ENCODE data around the gene SLC51B.
"Not testable (repeated sequence)": the region's sequence is repeated elsewhere in the genome, so short reads cannot be mapped to it uniquely, and the experiment has no call there.

The SLC51B gene

DNA sequence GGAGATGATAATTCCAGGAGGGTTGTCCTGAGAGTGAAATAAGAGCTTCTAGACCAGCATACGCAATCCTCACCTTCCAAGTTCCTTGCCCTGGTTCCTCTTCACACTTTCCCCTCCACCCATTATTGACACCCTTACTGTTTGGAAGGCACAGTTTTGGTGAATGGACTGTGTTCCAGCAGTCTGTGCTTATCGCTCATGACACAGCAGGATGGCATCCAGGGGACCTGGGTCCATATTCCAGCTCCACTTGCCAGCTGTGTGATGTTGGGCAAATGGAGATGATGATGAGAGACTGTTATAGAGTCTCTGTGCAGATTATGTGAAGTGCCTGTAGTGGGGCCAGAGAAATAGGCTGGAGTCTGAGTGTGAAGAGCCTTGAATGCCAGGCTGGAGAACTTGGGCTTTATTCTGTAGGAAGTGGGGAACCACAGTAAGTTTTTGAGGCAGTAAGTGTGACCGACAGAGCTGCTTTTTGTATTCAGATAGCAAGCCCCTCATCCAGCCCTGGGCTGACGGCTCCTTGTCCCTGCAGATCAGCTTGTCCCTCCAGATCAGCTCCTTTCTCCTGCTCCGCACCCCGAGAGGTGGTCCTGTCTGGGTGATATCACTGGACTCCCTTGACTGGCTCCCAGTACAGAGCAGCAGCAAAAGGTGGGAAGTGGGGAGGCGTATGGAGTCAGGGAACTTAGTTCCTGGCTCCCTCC lies 39.5 kb downstream of the SLC51B start:
- no peak for DNase-seq (ENCODE audit: low read depth)

DNA sequence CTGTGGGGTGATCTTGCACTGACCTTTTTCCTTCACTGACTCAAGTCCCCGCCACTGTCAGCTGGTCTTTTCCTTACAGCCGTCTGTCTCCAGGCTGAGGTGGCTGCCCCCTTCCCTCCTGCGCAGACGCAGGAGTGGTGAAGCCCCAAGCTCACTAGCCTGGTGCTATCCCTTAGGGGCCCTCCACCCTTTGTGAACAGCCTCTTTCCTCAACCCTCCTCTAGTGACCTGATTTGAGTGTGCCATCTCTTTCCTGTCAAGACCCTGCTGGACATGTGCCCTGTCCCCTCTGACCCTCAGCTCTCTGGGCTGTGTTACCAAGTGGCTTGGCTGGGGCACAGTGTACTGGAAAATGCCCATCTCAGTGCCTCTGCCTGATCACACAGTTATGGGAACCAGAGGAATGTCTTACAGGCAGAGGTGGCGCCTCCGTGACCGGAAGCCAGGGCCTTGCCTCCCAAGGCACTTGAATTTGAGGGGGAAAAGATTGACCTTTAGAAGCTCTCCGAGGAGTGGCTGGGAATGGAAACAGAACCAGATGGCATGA lies 40.1 kb downstream of the SLC51B start:
- no peak for DNase-seq (ENCODE audit: low read depth)

DNA sequence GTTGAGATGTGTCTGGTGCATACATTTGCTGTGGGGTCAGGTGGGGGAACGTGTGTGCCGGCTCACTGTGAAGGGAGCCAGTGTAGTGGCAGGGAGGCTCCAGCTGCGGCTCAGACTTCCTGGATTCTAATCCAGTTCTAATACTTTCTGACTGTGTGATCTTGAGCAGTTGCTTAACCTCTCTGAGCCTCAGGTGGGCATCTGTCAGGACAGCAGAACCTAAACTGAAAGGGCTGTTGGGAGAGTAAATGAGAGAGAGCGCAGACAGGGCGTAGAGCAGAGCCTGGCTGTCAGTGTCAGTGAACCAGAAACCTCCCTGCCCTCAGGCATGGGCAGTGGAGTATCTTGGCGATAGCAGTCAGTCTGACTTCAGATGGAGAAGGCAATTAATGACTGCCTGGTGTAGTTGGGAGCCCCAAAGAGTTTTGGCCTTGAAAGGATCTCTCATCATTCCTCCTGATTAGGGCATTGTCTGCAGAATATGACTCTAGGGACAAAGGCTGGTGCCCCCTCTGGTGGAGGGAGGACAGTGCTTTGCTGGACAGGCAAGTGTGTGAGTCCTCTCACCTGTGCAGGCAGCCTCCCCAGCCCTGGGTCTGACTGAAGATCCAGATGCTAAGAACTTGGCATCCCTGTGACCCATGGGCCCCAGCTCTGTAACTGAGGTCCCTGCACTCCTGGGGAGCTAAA lies 40.9 kb downstream of the SLC51B start:
- DNase-seq (ENCODE audit: low read depth): no peak

DNA sequence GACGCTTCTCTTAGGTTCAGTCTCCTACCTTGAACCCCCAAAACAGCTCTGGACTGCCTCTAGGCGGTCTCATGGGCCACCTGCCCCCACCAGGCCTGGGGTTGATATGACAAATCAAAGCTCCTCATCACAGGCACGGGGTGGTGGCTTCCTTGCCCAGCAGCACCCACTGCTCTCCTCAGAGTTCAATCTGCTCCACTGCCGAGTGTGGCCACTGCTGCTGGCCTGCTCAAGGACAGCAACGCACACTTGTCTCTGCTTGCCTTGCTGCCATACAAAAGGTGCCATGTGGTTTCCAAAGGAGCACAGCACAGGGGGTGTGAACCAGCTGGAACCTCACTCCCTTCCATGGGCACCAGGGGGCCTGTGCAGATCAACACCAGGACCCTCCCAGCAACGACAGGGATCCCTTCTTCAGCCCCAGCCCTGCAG lies 41.5 kb downstream of the SLC51B start:
- no peak for DNase-seq (ENCODE audit: low read depth)

DNA sequence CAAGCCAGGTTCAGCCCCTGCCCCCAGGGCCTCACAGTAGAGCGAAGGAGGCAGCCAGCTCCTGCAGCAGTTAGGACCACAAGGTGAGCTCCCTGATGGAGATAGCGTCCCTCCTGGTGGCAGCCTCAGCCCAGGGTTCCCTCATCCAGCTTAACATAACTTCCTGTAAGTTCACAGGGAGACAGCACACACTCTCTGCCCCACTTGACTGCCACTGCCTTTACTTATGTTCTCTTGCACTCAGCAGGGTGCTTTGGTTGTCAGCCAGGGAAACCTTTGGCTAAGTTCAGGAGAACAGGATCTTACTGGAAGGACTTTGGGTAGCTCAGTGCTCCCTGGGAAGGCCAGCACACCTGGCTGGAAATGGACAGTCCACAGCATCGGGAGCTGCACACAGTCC lies 42.2 kb downstream of the SLC51B start:
- no peak for DNase-seq (ENCODE audit: low read depth)

DNA sequence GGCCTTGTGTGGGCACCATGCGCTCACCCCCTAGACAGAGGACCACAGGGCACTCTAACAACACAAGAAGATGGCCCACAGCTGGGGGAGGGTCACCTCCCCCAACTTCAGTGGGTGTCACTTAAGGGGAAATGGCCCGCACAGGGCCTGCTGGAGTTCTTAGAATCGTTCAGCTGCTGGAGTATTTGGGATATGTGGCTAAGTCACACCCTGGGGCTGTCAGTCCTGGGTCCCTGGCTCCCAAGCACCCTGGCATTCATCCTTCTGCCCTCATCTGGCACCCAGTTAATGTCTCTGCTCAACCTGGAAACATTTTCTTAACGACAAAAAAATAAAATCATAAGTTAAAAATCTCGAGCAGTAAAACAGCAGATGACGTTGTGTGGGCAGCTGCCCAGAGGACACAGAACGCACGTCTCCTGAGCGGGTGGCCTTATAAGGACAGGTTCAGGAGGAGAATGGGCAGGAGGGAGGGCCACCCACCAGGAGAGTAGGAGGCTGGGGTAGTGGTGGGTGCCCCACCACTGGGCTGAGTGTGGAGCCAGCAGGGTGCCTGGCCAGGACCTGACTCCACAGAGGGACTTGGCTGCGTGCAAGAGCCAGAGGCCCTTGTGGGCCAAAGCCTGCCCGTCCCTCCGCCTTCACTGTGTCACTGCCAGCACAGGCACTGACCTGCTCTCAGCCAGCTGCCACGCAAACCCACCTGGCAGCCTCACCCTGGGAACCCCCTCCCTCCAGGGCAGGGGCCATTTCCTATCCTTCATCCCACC lies 42.9 kb downstream of the SLC51B start:
- no peak for DNase-seq (ENCODE audit: low read depth)

DNA sequence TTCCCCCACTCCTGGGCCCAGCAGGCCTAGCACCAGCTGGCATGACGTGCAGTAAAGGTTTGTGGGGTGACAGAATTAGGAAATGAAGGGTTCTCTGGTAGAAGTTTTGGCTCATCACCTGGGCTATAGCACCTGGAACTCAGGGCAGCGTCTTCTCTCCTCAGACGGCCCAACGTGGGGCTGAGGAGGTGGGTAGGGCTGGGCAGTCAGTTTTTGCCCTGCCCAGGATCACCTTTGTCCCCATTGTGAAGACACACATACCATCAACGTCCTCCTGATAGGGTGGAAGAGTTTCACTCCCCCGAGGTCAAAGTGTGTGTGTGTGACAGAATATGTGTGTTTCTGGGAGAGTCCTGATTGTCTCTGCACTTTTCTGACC lies 43.4 kb downstream of the SLC51B start:
- no peak for DNase-seq (ENCODE audit: low read depth)

DNA sequence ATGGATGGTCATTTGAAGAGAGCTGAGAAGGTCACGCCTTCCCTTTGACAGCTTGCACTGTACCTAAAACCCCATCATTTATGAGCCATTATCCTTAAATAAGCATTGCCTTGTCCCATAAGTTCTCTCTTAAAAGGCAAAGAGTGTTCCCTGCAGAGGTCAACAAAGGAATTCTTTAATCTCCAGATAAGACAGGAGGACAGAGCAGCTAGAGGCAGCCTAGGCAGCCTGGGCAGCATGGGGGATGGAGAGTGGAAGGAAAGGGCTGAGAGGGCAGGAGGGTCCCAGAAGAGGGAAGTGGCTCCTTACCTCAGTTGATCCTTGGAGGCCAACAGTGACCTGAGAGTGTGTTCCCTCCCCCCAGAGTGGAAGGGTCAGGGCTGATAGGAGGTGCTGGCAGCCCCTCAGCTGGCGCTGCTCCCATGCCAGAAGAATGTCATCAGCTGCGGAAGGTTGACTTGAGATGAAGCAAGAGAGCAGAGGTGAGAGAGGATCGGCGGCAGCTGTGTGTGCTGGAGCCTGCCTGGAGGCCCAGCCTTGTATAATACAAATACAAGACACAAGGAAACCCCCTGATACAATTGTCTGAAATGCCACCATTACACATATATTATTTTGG lies 44.1 kb downstream of the SLC51B start:
- DNase-seq (ENCODE audit: low read depth): no peak

DNA sequence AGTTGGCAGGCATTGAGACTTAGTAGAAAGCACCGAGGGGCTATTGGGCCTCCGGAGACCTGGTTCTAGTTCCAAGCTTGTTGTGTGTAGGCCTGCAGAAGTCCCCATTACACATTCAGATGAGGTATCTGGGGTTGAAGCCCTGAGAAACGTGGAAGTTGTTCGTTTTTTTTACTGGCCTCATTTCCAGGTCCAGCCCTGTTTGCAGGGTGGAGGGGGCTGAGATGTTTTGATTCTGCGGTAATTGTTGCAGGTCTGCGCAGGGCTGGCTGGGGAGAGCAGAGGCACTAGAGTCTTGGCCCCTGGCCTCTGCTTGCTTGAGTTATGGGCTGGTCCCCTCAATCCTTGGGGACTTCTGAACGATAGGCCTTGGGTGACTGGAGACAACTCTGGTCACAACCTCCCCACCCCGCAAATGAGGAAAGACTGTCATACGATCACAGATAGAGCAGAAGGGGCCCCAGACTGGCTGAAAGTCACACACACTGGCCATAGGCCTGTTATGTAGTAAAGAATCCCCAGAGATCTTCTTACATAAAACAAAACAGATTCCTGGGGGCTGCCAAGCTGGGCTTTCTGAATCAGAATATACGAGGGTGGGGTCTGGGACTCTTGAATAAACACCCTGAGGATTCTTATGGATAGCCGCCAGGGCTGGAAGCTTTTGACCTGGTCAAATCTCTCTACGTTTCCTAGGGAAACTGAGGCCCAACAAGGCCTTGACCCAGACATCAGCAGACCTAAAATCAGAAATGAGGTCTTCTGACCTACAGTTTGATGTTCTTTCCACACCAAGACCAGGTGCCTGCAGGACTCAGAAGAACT lies 47.0 kb downstream of the SLC51B start:
- no peak for DNase-seq (ENCODE audit: low read depth)

DNA sequence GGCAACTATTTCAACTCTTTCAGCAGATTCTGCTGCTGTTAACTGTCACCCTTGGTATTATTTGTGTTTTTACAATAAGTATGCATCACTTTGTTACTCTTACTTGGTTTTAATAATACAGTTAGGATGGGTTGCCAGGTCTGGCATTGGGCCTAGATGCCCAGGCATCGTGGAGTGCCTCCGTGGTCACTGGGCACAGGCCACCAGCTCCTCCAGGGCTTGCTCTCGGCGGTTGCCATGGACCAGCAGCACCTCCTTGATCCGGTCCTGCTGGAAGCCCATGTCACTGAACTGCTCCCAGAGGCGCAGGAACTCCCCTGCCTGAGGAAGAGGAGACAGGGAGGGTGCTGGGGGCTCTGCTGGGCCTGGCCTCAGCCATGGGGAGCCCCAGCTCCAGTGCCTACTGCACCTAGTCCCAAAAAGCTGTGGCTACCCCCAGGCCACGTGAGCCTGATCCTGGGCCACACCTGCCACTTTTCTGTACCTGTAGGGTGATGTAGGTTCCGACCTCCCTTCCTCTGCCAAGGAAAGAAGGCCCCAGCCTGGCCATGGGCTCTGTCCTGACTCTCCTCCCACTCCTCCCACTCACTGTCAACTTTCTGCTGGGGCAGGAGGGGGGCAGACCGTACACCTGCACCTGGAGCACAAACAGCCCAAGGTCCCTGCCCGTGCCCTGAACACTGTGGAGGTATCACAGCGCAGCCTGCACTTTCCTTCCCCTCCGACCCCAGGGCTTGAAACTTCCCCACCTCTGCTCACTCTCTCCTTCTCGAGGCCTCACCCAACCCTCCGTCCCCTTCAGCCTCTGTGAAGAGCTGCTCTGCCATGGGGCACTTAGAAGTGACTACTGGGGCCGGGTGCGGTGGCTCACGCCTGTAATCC lies 48.0 kb downstream of the SLC51B start:
- no peak for DNase-seq (ENCODE audit: low read depth)

DNA sequence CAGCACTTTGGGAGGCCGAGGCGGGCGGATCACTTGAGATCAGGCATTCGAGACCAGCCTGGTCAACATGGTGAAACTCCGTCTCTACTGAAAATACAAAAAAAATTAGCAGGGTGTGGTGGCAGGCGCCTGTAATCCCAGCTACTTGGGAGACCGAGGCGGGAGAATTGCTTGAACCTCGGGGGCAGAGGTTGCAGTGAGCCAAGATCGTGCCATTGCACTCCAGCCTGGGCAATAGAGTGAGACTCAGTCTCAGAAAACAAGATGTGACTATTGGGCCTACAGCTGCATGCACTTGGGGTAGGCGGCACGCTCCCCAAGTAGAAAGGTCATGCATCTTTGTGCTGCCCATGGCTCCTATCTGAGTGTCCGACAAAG lies 48.6 kb downstream of the SLC51B start:
- not testable (repeated sequence) for DNase-seq (ENCODE audit: low read depth)

DNA sequence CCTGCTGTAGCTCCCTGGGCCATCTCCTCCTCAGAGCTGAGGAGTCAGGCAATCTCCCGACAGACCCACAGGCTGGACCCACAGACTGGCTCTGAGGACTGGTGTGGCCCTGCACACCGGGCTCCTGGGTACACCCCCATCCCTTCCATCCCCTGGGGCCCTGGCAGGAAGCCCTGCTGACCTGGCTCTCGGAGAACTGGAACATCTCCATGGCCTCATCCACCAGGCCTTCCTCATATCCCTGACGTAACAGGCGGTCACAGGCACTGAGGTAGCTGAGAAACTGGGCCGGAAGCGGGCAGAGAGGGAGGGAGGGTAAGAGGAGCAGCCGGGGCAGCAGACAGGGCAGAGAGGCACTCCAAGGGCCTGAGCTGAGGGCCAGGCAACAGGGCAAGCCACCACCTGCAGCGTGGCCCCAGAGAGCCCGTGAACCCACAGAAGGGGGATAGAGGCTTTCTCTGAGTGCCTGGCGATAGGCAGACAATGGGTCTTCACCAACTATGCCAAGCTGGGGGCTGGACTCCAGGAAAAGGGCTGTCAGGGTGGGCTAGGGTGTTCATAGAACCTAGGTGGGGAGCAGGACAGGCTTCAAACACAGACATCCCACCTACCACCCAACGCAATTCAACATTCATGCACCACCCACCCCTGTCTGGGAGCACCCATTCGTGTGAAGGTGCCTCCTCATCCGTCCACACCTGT lies 49.3 kb downstream of the SLC51B start:
- no peak for DNase-seq (ENCODE audit: low read depth)

DNA sequence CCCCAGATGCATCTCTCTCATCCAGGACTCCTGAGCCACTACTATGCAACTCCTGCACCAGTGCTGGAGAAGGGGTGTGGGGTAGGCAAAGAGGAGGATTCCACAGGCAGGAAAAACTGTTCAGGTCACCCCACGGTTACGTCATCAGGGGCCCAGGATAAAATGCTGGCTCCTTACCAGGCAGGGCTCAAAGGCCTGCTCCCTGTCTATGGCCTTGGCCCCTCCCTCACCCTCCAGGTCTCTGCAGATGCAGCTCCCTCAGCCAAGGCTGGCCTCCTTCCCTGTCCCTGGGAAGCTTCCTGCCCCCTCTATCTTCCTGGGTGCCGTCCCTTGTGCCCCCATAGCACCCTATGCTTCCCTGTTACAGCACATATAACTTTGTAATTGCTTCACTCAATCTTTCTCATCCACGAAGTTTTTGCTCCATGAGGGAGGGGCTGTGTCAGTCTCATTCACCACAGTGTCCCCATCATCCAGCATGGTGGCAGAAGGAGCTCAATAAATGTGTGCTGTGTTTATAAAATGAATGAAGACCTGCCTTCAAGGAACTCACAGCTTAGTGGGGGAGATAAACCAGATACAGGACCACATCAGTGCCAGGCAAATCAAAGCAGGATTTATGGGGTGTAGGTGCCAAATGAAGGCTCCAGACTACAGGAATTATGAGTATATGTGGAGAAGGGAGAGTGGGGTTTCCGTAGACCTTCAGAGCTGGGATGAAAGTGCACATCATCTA lies 50.0 kb downstream of the SLC51B start:
- DNase-seq (ENCODE audit: low read depth): no peak

DNA sequence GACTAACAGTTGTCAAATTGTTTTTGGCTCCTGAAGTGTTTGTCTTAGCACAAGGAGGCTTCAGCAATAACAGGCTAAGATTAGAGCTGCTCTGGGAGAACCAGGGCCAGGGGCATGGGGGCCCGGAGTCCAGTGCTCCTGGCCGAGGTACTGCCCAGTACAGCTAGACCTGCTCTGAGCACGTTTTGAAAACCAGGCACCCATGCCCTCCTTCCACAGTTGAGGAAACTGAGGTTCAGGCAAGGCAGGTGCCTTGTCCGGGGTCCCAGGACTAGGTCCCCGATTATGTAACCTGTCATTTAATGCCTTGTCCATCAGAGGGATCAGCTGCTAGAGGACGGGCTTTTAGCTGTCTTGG lies 50.5 kb downstream of the SLC51B start:
- DNase-seq (ENCODE audit: low read depth): no peak

DNA sequence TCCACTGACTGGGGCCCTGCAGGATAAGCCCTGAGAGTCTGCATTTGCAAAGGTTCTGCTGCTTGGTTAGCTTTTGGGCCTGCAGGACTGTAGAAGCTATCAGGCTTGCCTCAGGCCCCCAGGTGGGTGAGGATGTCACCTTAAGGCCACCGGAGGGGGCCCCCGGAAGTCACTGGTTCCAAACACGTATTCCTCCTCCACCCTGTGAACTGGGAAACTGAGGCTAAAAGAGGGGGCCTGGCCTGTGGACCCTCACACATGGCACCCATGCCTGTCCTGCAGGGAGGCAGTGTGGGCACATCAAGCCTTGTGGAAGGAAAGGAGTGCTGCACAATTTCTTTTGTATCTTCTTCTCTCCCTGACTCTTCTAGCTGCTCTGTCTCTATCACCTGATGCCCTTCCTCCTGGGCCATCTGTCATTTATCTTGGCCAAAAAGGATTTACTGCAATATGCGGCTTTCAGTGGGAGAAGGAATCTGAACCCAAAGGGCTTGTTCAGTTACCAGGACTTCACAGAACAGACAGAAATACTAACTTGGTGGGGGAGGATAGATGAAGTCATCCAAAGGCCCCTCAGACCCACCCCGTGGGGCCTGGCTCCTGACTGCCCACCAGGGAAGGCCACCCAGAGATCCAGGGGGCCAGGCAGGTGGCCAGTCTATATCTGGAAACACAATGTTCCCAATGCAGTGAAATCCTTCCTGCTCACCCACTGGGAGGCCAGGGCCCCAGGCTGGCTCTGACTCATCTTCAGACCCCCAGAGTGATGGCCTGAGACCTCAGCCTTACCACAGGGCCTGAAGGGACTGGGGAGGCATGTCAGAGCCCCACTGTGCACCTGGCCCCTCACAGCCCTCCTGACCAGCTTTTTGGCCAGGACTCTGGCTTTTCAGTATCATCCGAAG lies 51.5 kb downstream of the SLC51B start:
- no peak for DNase-seq (ENCODE audit: low read depth)

DNA sequence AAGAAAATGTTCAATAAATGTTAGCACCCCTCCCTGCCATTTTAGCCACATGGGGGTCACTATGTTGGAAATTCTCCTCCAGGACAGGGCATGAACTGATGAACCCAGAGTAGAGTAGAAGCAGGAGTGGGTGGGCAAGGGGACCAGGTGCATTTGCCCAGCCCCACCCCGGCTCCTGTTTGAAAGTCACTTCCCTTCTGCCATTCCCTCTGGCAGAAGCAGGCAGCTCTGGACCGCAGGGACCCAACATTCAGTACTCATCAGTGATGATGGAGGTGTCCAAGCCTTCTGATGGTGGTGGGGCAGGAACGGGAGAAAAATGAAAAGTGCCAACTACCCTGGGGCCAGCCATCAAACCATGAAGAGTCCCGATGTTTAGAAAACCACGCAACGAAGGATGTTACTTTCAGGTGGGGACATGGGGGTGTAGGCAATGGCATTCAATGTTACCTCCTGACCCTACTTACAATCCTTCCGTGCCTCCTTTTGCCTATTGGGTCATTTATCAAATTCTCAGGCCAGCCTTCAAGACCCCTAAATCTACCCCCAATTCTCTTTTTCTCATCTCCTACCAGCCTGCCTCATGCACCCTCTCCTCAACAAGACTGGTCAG lies 52.6 kb downstream of the SLC51B start:
- no peak for DNase-seq (ENCODE audit: low read depth)

DNA sequence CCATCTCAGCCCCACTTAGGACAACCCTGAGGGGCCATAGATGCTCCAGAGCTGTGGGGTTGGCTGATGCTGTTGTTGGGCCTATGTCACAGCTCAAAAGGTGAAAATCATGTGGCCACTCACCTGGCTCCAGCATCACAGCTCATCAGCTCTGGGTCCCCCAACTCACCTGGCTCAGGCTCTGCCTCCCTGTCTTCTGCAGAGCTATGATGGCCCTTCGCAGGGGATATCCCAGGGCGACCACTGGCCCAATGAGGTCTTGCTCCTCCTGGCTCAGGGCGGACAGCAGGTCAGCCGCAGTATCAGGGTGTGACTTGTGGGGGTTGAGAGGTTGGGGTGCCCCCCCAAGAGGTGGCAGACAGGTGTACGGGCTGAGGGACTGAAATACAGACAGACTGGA lies 54.1 kb downstream of the SLC51B start:
- DNase-seq (ENCODE audit: low read depth): no peak

DNA sequence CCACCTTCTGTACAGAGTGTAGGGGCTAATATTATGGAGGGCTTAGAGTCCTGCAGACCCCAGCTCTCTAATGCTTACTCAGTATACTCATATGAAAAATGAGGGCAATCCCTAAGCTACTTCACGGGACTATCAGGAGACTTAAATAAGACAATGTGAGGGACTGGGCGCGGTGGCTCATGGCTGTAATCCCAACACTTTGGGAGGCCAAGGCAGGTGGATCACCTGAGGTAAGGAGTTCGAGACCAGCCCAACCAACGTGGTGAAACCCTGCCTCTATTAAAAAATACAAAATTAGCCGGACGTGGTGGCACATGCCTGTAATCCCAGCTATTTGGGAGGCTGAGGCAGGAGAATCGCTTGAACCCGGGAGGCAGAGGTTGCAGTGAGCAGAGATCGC lies 54.6 kb downstream of the SLC51B start:
- DNase-seq (ENCODE audit: low read depth): not testable (repeated sequence)

Measured in stimulated activated CD4-positive, alpha-beta T cell treated with anti-CD3 and anti-CD28 coated beads, Interleukin-2, amount 100 ng/mL, for 4 hours (primary cell).